Gastroesophageal sphincter (tissue), 3 donors: ENCODE results near the gene EGFLAM.

Experiments used
- CTCF ChIP-seq, 4 experiments: fragments of 200-600 bp in 2 of 4; fragments of 450-650 bp in 2 of 4; sonication (generic) in 1 of 4; IDR thresholded peaks; one replicate each; pipeline ENCODE4 v1.5.1; 2017 to 2019; ENCODE audit warnings: antibody characterized with exemption in 4 of 4, mild to moderate bottlenecking in 2 of 4, moderate library complexity in 2 of 4
- EP300 ChIP-seq: sonication (generic); formaldehyde crosslinking; IDR thresholded peaks from one replicate; pipeline ENCODE4 v1.6.1; 2017; ENCODE audit warnings: antibody characterized with exemption, mild to moderate bottlenecking
- POLR2A ChIP-seq, 2 donors: fragments of 450-650 bp; IDR thresholded peaks; one replicate each; pipeline ENCODE4 v1.6.1; 2017; ENCODE audit warnings: antibody characterized with exemption in 2 of 2, mild to moderate bottlenecking in 2 of 2, moderate library complexity in 1 of 2
- POLR2AphosphoS5 ChIP-seq: sonication (generic); formaldehyde crosslinking; IDR thresholded peaks from one replicate; pipeline ENCODE4 v1.6.1; 2017; ENCODE audit warnings: antibody characterized with exemption

GRCh38 chr5:38316544-38317224, 58.3 kb downstream of the EGFLAM start:
- TF ChIP-seq CTCF (IDR thresholded peaks at IDR 0.05) (no peak), POLR2A (IDR thresholded peaks at IDR 0.05) (no peak), POLR2AphosphoS5 (peak; percentile 61), EP300 (no peak)
